Measurements from ENCODE around the gene ABTB2. TPM values are rescaled to one million over a fixed set of nuclear protein-coding genes. Genes with fewer than 3 reads are reported as not detected.
"Not testable (repeated sequence)": the region's sequence is repeated elsewhere in the genome, so short reads cannot be mapped to it uniquely, and the experiment has no call there.

The ABTB2 gene
- total RNA-seq, 2 donors from 2014 or later = 12.2 to 30.3 TPM

DNA sequence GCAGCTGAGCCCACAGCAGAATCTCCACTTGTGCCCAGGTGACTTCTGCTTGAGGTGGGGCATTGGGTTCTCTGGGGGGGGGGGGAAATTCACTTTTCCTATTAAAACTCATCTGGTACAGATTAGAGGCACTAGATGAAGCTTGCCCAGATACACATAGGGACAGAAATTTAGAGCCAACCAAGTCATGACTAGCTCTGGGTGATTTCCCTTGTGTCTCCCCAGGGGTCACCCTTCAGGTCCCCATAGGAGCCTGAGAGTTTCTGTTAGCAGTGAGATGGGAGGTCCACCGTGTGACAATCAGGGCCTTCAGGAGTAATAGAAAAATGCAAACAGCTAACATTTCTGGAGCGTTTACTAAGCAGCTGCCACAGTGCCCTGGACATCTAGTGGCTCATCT is 175.4 kb downstream of the ABTB2 start:
- Mint-ChIP-seq H3K27ac (peak overlapping the region in 1 of 2 donors; percentile 39), H3K4me1 (ENCODE audit: low read depth in 2 of 2) (peaks cover 0 to 18% of the 10 kb centered on the region in 2 donors)
- ATAC-seq = no peak

DNA sequence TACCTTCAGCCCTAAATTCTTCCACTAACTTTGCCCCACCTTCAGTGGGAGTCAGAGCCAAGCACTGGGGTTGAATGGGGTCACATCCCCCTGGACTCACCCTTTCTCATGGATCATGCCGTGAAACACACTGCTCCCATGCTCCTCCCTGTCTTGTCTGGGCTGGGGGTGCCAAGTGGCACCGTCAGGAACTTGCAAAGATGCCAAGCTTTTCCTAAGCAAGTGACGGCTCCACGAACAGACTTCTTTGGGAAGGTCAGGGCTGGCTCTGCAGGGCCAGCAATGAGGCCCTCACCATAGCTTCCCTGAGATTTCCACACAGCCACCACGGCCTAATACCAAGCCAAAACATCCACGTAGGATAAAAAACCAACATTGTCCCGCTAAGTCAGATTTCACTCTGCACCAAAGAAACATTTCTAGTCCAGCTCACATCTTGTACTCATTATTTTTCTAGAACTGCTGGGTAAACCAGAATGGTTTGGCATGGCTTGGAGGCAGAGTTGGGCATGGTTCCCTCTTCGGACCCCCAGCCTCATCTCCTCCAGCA is 175.9 kb downstream of the ABTB2 start:
- Mint-ChIP-seq H3K4me3 (no peak overlapping the region), H3K9me3 (no peaks in the 10 kb centered on the region), H3K27me3 (no peaks in the 10 kb centered on the region), H3K4me1 (ENCODE audit: low read depth in 2 of 2) (peaks cover 0 to 18% of the 10 kb centered on the region in 2 donors), H3K27ac (peak overlapping the region in 1 of 2 donors; percentile 39), H3K36me3 (no peaks in the 10 kb centered on the region)
- no peak for DNase-seq (ENCODE audit: low spot score)
- ATAC-seq = no peak

More for the DNA sequence above, 175.4 kb downstream of the ABTB2 start:
- no peaks in the 10 kb centered on the region for H3K9me3 Mint-ChIP-seq
- no peak for DNase-seq (ENCODE audit: low spot score)
- H3K36me3 Mint-ChIP-seq = no peaks in the 10 kb centered on the region
- no peak overlapping the region for H3K4me3 Mint-ChIP-seq
- no peaks in the 10 kb centered on the region for H3K27me3 Mint-ChIP-seq

GRCh38 chr11:34181251-34181650 is 176.6 kb downstream of the ABTB2 start:
- Mint-ChIP-seq H3K36me3 (no peaks in the 10 kb centered on the region), H3K9me3 (no peaks in the 10 kb centered on the region), H3K4me1 (ENCODE audit: low read depth in 2 of 2) (peaks cover 3 to 21% of the 10 kb centered on the region in 2 donors), H3K27me3 (no peaks in the 10 kb centered on the region), H3K4me3 (no peak overlapping the region), H3K27ac (peak overlapping the region; percentile 33 to 39)
- DNase-seq (ENCODE audit: low spot score) (no peak), ATAC-seq (peak in 1 of 2 donors; percentile 34)

GRCh38 chr11:34180814-34181165 is 177.0 kb downstream of the ABTB2 start:
- not testable (repeated sequence) for H3K36me3 Mint-ChIP-seq; H3K27me3 Mint-ChIP-seq; DNase-seq (ENCODE audit: low spot score); H3K9me3 Mint-ChIP-seq; H3K4me3 Mint-ChIP-seq
- ATAC-seq = peak; percentile 60 to 62
- Mint-ChIP-seq H3K4me1 (ENCODE audit: low read depth in 2 of 2) (peaks cover 4 to 23% of the 10 kb centered on the region in 2 donors), H3K27ac (peak overlapping the region; percentile 33 to 39)

GRCh38 chr11:34180040-34180813 is 177.6 kb downstream of the ABTB2 start:
- peak overlapping the region; percentile 33 to 43 for H3K27ac Mint-ChIP-seq
- H3K27me3 Mint-ChIP-seq = no peaks in the 10 kb centered on the region
- H3K9me3 Mint-ChIP-seq = no peaks in the 10 kb centered on the region
- DNase-seq (ENCODE audit: low spot score) (no peak), ATAC-seq (peak; percentile 66 to 72)
- H3K4me3 Mint-ChIP-seq = no peak overlapping the region
- H3K36me3 Mint-ChIP-seq = no peaks in the 10 kb centered on the region
- peaks cover 10 to 28% of the 10 kb centered on the region in 2 donors for H3K4me1 Mint-ChIP-seq (ENCODE audit: low read depth in 2 of 2)

GRCh38 chr11:34179026-34179675 is 178.7 kb downstream of the ABTB2 start:
- Mint-ChIP-seq H3K27ac (no peak overlapping the region), H3K9me3 (no peaks in the 10 kb centered on the region), H3K27me3 (no peaks in the 10 kb centered on the region), H3K4me1 (ENCODE audit: low read depth in 2 of 2) (peaks cover 17 to 31% of the 10 kb centered on the region in 2 donors), H3K4me3 (no peak overlapping the region), H3K36me3 (no peaks in the 10 kb centered on the region)
- no peak for ATAC-seq
- DNase-seq (ENCODE audit: low spot score) = no peak

DNA sequence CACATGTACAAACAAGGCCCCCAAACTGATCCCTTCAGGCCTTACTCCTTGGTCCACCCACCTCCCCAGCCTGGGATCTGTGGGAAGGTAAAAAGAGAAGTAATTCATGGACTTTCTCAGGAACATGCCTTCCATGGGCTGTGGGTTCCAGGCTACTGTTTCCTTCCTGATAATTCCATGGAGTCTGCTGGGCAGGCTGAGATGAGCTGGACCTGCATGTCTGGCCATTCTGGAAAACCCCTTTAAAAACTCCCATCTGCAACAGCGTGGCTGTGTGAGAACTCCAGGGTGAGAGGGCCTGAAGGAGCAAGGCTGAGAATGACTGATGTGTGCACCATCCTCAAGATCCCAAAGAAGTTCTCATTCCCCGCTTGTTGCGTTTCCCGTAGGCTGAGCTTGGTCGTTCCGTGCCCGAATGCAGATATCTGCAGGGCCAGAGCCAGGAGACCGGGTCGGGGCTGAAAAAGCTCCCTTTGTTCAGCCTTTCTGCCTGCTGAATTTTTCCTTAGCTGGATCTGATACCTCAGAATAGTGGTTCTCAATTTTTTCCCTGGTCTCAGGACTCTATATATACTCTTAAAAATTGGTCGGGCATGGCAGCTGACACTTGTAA is 179.5 kb downstream of the ABTB2 start:
- Mint-ChIP-seq H3K36me3 (no peaks in the 10 kb centered on the region), H3K4me3 (no peak overlapping the region), H3K27ac (peak overlapping the region in 1 of 2 donors; percentile 49), H3K4me1 (ENCODE audit: low read depth in 2 of 2) (peaks cover 17 to 31% of the 10 kb centered on the region in 2 donors), H3K9me3 (no peaks in the 10 kb centered on the region), H3K27me3 (no peaks in the 10 kb centered on the region)
- ATAC-seq (no peak), DNase-seq (ENCODE audit: low spot score) (no peak)

DNA sequence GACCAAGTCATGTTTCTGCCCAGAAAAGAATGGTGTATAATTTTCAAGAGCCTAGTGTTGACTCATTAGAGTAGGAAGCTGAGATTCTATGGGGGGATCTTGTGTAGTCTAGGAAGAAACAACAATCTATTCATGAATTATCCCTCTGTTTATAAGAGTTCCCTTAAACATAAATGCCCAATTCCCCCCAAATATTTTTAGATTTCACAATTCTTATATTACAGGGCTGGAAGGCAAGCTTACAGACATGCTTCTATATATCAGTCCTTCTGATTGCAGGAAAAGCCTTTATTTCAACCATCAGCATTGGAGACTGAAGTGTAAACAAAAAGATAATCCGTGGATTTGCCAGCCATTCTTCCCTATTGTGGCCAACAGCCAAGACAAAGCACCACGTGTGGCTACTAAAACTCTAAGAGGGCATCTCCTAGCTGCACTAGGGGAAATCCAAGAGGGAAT is 181.0 kb downstream of the ABTB2 start:
- Mint-ChIP-seq H3K27ac (peak overlapping the region in 1 of 2 donors; percentile 74), H3K4me1 (ENCODE audit: low read depth in 2 of 2) (peaks cover 17 to 31% of the 10 kb centered on the region in 2 donors), H3K4me3 (no peak overlapping the region), H3K36me3 (no peaks in the 10 kb centered on the region), H3K9me3 (no peaks in the 10 kb centered on the region), H3K27me3 (no peaks in the 10 kb centered on the region)
- ATAC-seq (no peak), DNase-seq (ENCODE audit: low spot score) (no peak)

GRCh38 chr11:34175284-34176019 is 182.4 kb downstream of the ABTB2 start:
- no peaks in the 10 kb centered on the region for H3K9me3 Mint-ChIP-seq
- peaks cover 17 to 26% of the 10 kb centered on the region in 2 donors for H3K4me1 Mint-ChIP-seq (ENCODE audit: low read depth in 2 of 2)
- peak in 1 of 2 donors; percentile 48 for ATAC-seq
- H3K27me3 Mint-ChIP-seq = no peaks in the 10 kb centered on the region
- H3K27ac Mint-ChIP-seq = peak overlapping the region in 1 of 2 donors; percentile 74
- no peaks in the 10 kb centered on the region for H3K36me3 Mint-ChIP-seq
- DNase-seq (ENCODE audit: low spot score) = no peak
- peak overlapping the region; percentile 63 for H3K4me3 Mint-ChIP-seq

GRCh38 chr11:34174412-34175041 is 183.3 kb downstream of the ABTB2 start:
- Mint-ChIP-seq H3K36me3 (no peaks in the 10 kb centered on the region), H3K27ac (peak overlapping the region in 1 of 2 donors; percentile 74), H3K4me1 (ENCODE audit: low read depth in 2 of 2) (peaks cover 17 to 31% of the 10 kb centered on the region in 2 donors), H3K9me3 (no peaks in the 10 kb centered on the region), H3K4me3 (peak overlapping the region; percentile 63), H3K27me3 (no peaks in the 10 kb centered on the region)
- DNase-seq (ENCODE audit: low spot score) (peak; percentile 82), ATAC-seq (peak; percentile 95 to 96)

DNA sequence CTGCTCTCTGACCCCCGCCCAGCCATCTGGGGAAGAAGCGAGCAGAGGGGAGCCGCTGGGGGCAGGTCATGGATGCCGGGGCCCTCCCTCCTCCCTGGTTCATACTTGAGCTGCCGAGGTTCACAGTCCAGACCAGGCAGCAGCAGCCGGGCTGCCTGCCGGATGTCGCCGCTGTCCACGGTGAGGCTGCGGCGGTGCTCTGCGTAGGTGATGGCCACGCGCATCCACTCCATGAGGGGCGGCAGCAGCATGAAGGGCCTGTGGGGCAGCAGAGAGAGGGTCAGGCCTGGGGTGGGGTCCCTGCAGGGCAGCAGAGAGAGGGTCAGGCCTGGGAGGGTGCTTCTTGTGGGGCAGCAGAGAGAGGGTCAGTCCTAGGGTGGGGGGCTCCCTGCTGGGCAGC is 184.8 kb downstream of the ABTB2 start:
- Mint-ChIP-seq H3K9me3 (no peaks in the 10 kb centered on the region), H3K4me1 (ENCODE audit: low read depth in 2 of 2) (peaks cover 17 to 28% of the 10 kb centered on the region in 2 donors), H3K36me3 (no peaks in the 10 kb centered on the region), H3K27me3 (no peaks in the 10 kb centered on the region), H3K4me3 (no peak overlapping the region), H3K27ac (no peak overlapping the region)
- ATAC-seq (no peak), DNase-seq (ENCODE audit: low spot score) (no peak)

GRCh38 chr11:34169686-34170085 is 188.1 kb downstream of the ABTB2 start:
- no peak overlapping the region for H3K4me3 Mint-ChIP-seq
- no peaks in the 10 kb centered on the region for H3K9me3 Mint-ChIP-seq
- ATAC-seq (no peak), DNase-seq (ENCODE audit: low spot score) (no peak)
- H3K36me3 Mint-ChIP-seq = no peaks in the 10 kb centered on the region
- H3K27ac Mint-ChIP-seq = no peak overlapping the region
- peaks cover 2 to 8% of the 10 kb centered on the region in 2 donors for H3K4me1 Mint-ChIP-seq (ENCODE audit: low read depth in 2 of 2)
- H3K27me3 Mint-ChIP-seq = no peaks in the 10 kb centered on the region

All from natural killer cell treated with Interleukin-12 subunit alpha and Interleukin-12 subunit beta and Interleukin-15 and Interleukin-18, amount 100 ng/mL, for 72 hours (primary cell).